ENCODE measurements around the gene ABLIM2. TPM values are rescaled to one million over a fixed set of nuclear protein-coding genes. Genes with fewer than 3 reads are reported as not detected.

ABLIM2 gene
- total RNA-seq, 2 experiments from 2014 or later = 0.32 to 0.54 TPM

DNA sequence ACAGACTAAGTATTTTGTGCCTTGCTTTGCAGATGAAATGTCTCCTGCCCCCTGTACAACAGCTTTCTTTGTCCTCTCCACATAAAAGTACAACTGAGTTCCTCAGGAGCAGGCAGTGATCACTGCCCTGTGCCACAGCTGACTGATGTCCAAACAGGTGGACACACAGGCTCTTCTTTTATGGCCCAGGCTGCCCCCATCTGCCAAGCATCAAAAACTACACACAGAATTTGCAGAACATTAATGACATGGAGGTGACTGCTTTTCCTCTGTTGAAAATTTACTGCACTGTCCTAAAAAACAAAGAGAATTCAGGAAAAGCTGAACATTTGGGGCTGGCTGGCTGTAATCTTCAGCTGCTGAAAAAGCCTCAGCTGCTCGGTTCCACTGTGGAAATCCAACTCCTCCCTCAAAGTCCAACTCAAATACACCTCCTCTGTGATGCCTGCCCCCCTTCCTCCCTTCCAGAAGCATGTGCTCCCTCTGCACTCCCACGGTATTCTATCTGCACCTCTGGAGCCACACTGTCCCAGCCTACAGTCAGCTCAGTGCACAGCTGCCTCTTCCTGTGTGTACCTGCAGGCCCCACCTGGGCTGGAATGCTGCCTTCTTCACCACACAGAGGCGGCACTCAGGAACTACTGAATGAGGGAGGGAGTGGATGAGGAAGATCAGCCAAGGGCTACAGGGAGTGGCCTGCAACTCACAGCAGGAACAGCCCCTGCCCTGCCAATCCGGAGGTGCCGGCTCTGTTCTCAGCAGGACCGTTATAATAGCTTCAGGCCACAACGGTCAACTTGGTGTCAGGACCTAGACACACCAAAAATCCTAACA, 229.3 kb downstream of the ABLIM2 start:
- DNase-seq = no peak
- POLR2A ChIA-PET = no interaction called here
- intact Hi-C loops (cut with micrococcal nuclease) = no loop called here
- no peaks in the 10 kb centered on the region for H3K27me3 Mint-ChIP-seq
- H3K4me1 Mint-ChIP-seq (ENCODE audit: low read depth) = peaks cover 21% of the 10 kb centered on the region
- H3K27ac Mint-ChIP-seq = no peak overlapping the region
- CTCF ChIA-PET = interaction anchor here (1.1 to 1.8 kb wide), 4 partner anchors 8 to 126 kb away, joined by 3 to 5 read pairs (median 4); no protein-coding TSS in a partner anchor
- ATAC-seq = no peak
- no peak for TF ChIP-seq CTCF (IDR thresholded peaks at IDR 0.05)
- peaks cover 10% of the 10 kb centered on the region for H3K36me3 Mint-ChIP-seq (ENCODE audit: low read depth)
- H3K9me3 Mint-ChIP-seq = peaks cover 3% of the 10 kb centered on the region
- no peak overlapping the region for H3K4me3 Mint-ChIP-seq

GRCh38 chr4:7928711-7929110, 229.9 kb downstream of the ABLIM2 start:
- Mint-ChIP-seq H3K27me3 (no peaks in the 10 kb centered on the region), H3K36me3 (ENCODE audit: low read depth) (peaks cover 9% of the 10 kb centered on the region), H3K9me3 (peaks cover 3% of the 10 kb centered on the region), H3K4me1 (ENCODE audit: low read depth) (peaks cover 15% of the 10 kb centered on the region), H3K27ac (no peak overlapping the region), H3K4me3 (no peak overlapping the region)
- TF ChIP-seq CTCF (IDR thresholded peaks at IDR 0.05) = no peak
- intact Hi-C loops (cut with micrococcal nuclease) = no loop called here
- no peak for DNase-seq
- ChIA-PET CTCF (interaction anchor here (1.1 to 1.8 kb wide), 2 partner anchors 9 to 58 kb away, joined by 3 to 5 read pairs; no protein-coding TSS in a partner anchor), POLR2A (no interaction called here)
- ATAC-seq = no peak

DNA sequence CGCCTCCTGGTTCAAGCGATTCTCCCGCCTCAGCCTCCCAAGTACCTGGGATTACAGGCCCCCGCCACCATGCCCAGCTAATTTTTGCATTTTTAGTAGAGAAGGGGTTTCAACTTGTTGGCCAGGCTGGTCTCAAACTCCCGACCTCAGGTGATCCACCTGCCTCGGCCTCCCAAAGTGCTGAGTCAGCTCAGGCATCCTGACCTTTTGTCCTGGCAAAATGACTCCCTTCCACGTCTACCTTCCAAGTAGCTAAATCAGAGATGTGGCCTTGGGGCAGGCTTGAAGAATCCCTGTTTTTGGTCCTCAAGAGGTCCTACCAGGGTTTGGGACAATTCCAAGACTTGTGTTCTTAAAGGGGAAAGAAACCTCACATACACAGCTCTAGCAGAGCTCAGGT, 231.8 kb downstream of the ABLIM2 start:
- peaks cover 3% of the 10 kb centered on the region for H3K9me3 Mint-ChIP-seq
- H3K27ac Mint-ChIP-seq = no peak overlapping the region
- ATAC-seq = no peak
- no peak for TF ChIP-seq CTCF (IDR thresholded peaks at IDR 0.05)
- intact Hi-C loops (cut with micrococcal nuclease) = no loop called here
- ChIA-PET CTCF (interaction anchor here (1.2 to 2.2 kb wide), 2 partner anchors 19 to 60 kb away, joined by 4 to 8 read pairs; no protein-coding TSS in a partner anchor), POLR2A (no interaction called here)
- no peaks in the 10 kb centered on the region for H3K27me3 Mint-ChIP-seq
- DNase-seq = no peak
- no peak overlapping the region for H3K4me3 Mint-ChIP-seq
- H3K4me1 Mint-ChIP-seq (ENCODE audit: low read depth) = peaks cover 15% of the 10 kb centered on the region
- peaks cover 4% of the 10 kb centered on the region for H3K36me3 Mint-ChIP-seq (ENCODE audit: low read depth)

DNA sequence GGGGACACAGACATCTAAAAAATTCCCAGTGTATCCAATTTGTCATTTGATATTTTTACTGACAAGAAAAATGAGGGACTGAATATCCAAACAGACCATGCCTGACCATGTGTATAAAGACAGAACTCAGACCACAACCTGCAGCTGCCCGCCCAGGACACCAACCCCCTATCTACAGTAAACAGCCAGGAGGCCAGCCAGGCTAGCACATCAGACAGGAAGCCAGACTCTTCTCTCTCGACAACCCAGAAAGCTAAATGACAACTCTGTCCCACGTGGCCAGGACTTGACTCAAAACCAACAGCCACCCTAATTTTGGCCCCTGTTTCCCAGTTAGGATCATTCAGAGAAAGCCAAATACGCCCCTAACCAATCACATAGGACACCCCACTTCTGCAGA, 234.0 kb downstream of the ABLIM2 start:
- H3K4me1 Mint-ChIP-seq (ENCODE audit: low read depth) = peaks cover 13% of the 10 kb centered on the region
- TF ChIP-seq CTCF (IDR thresholded peaks at IDR 0.05) = no peak
- no peak for ATAC-seq
- no peak overlapping the region for H3K27ac Mint-ChIP-seq
- ChIA-PET POLR2A (interaction anchor here (0.6 kb wide), 1 partner anchor 10 kb away, joined by 3 read pairs; no protein-coding TSS in a partner anchor), CTCF (no interaction called here)
- no peaks in the 10 kb centered on the region for H3K27me3 Mint-ChIP-seq
- H3K36me3 Mint-ChIP-seq (ENCODE audit: low read depth) = peaks cover 4% of the 10 kb centered on the region
- DNase-seq = no peak
- H3K9me3 Mint-ChIP-seq = peaks cover 3% of the 10 kb centered on the region
- intact Hi-C loops (cut with micrococcal nuclease) = no loop called here
- no peak overlapping the region for H3K4me3 Mint-ChIP-seq

DNA sequence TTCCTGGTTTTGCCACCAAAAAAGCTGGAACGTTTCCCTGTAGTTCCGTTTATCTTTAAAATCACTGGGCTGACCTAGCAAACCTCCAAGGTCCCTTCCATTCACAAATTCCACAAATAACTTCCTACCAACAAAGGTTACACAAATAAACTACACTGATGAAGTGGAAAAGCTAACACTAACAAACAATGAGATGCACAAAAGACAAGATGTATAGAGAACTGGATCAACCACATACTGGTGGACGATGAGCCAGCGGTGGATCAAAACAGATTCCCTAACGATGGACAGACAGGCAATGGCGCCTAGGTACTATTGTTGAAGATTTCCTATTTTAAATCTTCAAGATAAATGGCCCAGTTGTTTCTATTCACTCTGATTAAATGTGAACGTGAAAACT, 234.4 kb downstream of the ABLIM2 start:
- Mint-ChIP-seq H3K36me3 (ENCODE audit: low read depth) (peaks cover 4% of the 10 kb centered on the region), H3K27me3 (no peaks in the 10 kb centered on the region), H3K4me1 (ENCODE audit: low read depth) (peaks cover 11% of the 10 kb centered on the region), H3K9me3 (peaks cover 3% of the 10 kb centered on the region), H3K4me3 (no peak overlapping the region), H3K27ac (no peak overlapping the region)
- CTCF ChIA-PET = no interaction called here
- DNase-seq (no peak), ATAC-seq (no peak)
- intact Hi-C loops (cut with micrococcal nuclease) = no loop called here
- no peak for TF ChIP-seq CTCF (IDR thresholded peaks at IDR 0.05)
- POLR2A ChIA-PET = no interaction called here

Data from activated CD8-positive, alpha-beta T cell treated with anti-CD3 and anti-CD28 coated beads for 36 hours (primary cell).